ENCODE data around the gene APOD. TPM values are rescaled to one million over a fixed set of nuclear protein-coding genes. Genes with fewer than 3 reads are reported as not detected.

APOD gene
- 45.9 and 53.8 TPM in 2 replicates for total RNA-seq

DNA sequence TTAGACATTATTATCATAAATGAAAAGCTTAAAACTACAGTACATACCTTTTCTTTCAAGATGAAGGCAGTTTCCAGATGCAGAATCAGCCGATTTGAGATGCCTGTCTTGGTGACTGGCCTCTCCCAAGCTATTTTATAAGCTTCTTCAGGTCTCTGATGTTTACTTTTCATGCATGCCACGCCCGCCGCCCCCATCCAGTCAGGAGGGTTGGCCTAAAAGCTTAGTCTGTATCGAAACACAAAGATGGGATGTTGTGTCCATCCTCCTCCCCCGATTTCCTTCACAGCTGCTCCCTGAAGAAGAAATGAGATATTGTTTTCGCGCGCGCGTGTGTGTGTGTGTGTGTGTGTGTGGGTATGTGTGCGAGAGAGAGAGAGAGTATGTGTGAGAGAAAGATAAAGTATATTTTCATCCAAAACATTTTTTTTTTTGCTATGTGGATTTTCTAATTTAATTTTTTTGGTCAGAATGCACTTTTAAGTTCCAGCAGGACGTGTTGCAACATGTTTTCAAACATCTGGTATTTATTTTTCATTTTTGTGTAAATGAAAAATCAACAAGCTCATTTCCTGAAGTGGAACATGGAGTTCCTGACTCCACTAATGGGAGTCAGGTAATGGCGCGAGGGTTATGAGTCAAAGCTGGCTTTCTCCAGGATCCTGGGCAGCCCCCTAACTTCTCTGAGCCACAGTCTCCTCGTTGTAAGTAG is at the start of gene APOD:
Gene APOD (minus strand): TSS at position 110 of the 712 bp plus-strand sequence. CDS start 4,479 bp downstream, outside the sequence.

DNA sequence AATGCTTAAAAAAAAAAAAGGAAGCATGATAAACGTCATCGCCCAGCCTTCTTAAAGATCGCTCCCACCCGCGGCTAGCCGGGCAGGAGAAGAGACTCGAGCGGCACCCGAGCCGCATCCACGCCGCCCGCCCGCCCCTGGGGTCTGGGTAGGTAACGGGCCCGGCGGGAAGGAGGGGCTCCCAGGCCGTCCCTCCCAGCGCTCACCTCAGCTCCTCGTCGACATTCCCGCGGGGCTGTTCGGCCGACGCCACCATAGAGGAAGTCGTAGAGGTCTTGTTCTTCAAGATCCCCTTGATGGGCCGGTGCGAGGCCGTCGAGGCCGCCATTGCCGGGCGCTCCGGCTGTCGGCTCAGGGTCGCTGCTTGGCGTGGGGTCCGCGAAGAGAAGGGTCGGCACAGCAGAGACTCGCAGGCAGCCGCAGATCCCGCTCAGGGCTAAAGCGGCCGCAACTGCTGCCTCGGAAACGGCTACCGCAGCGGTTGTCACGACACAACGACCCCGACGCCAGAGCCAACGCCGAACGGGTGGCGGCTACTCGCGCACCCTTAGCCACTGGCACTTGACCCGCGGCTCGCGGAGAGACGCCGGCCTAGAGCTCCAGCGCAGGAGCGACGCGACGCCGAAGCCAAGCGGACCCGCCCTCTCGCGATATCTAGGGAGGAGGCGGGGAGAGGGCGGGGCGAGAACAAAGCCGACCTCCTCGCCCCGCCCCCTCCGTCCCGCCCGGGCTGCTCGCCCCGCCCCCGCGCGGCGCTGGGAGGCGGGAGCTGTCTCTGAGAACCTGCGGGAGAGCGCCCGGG is 40.8 kb downstream of the APOD start, which contains the start of gene PPP1R2:
Gene PPP1R2 (minus strand): TSS at position 628 of the 802 bp plus-strand sequence. CDS start 300 bp downstream, at position 328.

Other genes with a start within 250 kb of the APOD start
- gene ACAP2, start 140.9 kb downstream of the APOD start, total RNA-seq, result 32.7 and 45.1 TPM in 2 replicates
- gene PPP1R2, start 40.6 kb downstream of the APOD start, total RNA-seq, result 56.9 and 63.2 TPM in 2 replicates
- gene MUC20, start 137.0 kb upstream of the APOD start, total RNA-seq, result 1.3 TPM in 1 of 2 replicates, not detected in the other
- not detected in 2 replicates for gene MUC4, start 228.0 kb upstream of the APOD start, total RNA-seq

Data from cardiac atrium fibroblast (primary cell).